GM23248 (cell line): Measurements from ENCODE around the gene CNGB1. TPM values are rescaled to one million over a fixed set of nuclear protein-coding genes. Genes with fewer than 3 reads are reported as not detected.

ENCODE experiments used
- DNase-seq: peaks from one replicate; pipeline ENCODE4 v3.0.0-alpha.2; 2015
- H2AFZ ChIP-seq: fragments of 200-600 bp; sonication (generic); 2 replicates; pipeline ENCODE4 v1.6.1; 2016; ENCODE audit warnings: antibody characterized with exemption
- H3F3A ChIP-seq: fragments of 200-600 bp; sonication (generic); 2 replicates; pipeline ENCODE4 v1.6.1; 2016; ENCODE audit warnings: mild to moderate bottlenecking, antibody characterized with exemption, mixed run types; ENCODE audit not compliant: insufficient read depth
- H3K27ac ChIP-seq: fragments of 200-600 bp; sonication (generic); 2 replicates; pipeline ENCODE4 v1.5.1; 2016; ENCODE audit warnings: mild to moderate bottlenecking
- H3K27me3 ChIP-seq: fragments of 200-600 bp; sonication (generic); replicated peaks from 2 replicates; pipeline ENCODE4 v1.6.1; 2016; ENCODE audit warnings: mild to moderate bottlenecking; ENCODE audit not compliant: insufficient read depth
- H3K36me3 ChIP-seq: fragments of 200-600 bp; sonication (generic); 2 replicates; pipeline ENCODE4 v1.6.1; 2016; ENCODE audit warnings: low read depth, mild to moderate bottlenecking
- H3K4me1 ChIP-seq: fragments of 200-600 bp; sonication (generic); 2 replicates; pipeline ENCODE4 v1.6.1; 2016; ENCODE audit warnings: mild to moderate bottlenecking; ENCODE audit not compliant: insufficient read depth
- H3K4me2 ChIP-seq: fragments of 200-600 bp; sonication (generic); one replicate; pipeline ENCODE4 v1.6.1; 2016; ENCODE audit warnings: mild to moderate bottlenecking; ENCODE audit not compliant: unreplicated experiment
- H3K4me3 ChIP-seq: fragments of 200-600 bp; sonication (generic); 2 replicates; pipeline ENCODE4 v1.5.1; 2016; ENCODE audit warnings: mild to moderate bottlenecking
- H3K79me2 ChIP-seq: fragments of 200-600 bp; sonication (generic); 2 replicates; pipeline ENCODE4 v1.6.1; 2016; ENCODE audit warnings: mild to moderate bottlenecking; ENCODE audit not compliant: insufficient read depth
- H3K9ac ChIP-seq: fragments of 200-600 bp; sonication (generic); 2 replicates; pipeline ENCODE4 v1.6.1; 2016; ENCODE audit warnings: mild to moderate bottlenecking
- H3K9me2 ChIP-seq: fragments of 200-600 bp; sonication (generic); 2 replicates; pipeline ENCODE4 v1.6.1; 2016; ENCODE audit warnings: mixed run types, mild to moderate bottlenecking, moderate library complexity; ENCODE audit not compliant: insufficient read depth
- H3K9me3 ChIP-seq: fragments of 200-600 bp; sonication (generic); one replicate; pipeline ENCODE4 v1.6.1; 2017; ENCODE audit warnings: low read depth
- H4K20me1 ChIP-seq: fragments of 200-600 bp; sonication (generic); 2 replicates; pipeline ENCODE4 v1.6.0; 2016; ENCODE audit not compliant: insufficient read depth
- EZH2 ChIP-seq: fragments of 200-600 bp; sonication (generic); IDR thresholded peaks from 2 replicates; pipeline ENCODE4 v1.6.1; 2018; ENCODE audit warnings: antibody characterized with exemption, mild to moderate bottlenecking; ENCODE audit not compliant: insufficient read depth, poor library complexity, severe bottlenecking
- EZH2phosphoT487 ChIP-seq: fragments of 200-600 bp; sonication (generic); IDR thresholded peaks from 2 replicates; pipeline ENCODE4 v1.6.1; 2018; ENCODE audit warnings: antibody characterized with exemption, moderate library complexity, mild to moderate bottlenecking, low read depth; ENCODE audit not compliant: insufficient read depth
- WGBS, 2 experiments: methylation state at CpG; one replicate each; pipeline ENCODE4 v1.1.6; 2015 to 2017; ENCODE audit warnings: low lambda C conversion rate in 2 of 2, low coverage in 1 of 2; ENCODE audit errors: missing lambda C conversion rate in 2 of 2; 5-methylcytosine and 5-hydroxymethylcytosine counted together
- in situ Hi-C: fragments of 300-500 bp; cut with MboI; formaldehyde crosslinking; loops from 2 replicates; pipeline ENCODE4 v1.15.0; 2020
- polyA plus RNA-seq: library from polyadenylated mRNA; unstranded; fragments of >200 nt; fragmentation: Nextera tagmentation; extraction: Ambion mirVana; gene quantifications from 2 replicates; pipeline ENCODE4 v1.2.1, GENCODE V29; 2016
- total RNA-seq: library from RNA; depleted of rRNA; stranded (reverse); fragments of >200 nt; shearing (Covaris generic); gene quantifications from 2 replicates; pipeline ENCODE4 v1.2.3, GENCODE V29; 2014

CNGB1 gene
- total and polyA plus RNA-seq, 2 experiments from 2014 or later, result not detected

- no peak overlapping the region for H3K4me2 ChIP-seq
- no peaks in the 10 kb centered on the region for H3K4me1 ChIP-seq
- peak overlapping the region; percentile 45; the same call in 1 of the 2 replicates for H3K4me3 ChIP-seq
- in situ Hi-C loops, result no loop called here
- H3K27me3 ChIP-seq, result peaks cover 9% of the 10 kb centered on the region; the same call in 1 of the 2 replicates
- no peaks in the 10 kb centered on the region for H3K9me3 ChIP-seq
- WGBS, 2 experiments, result 33 to 38% methylated on average over 42 to 59 of the region's 62 CpGs
- H3K79me2 ChIP-seq, result no peaks in the 10 kb centered on the region
- H3K36me3 ChIP-seq, result no peaks in the 10 kb centered on the region
- no peak overlapping the region for H3K9ac ChIP-seq
- H3K9me2 ChIP-seq, result no peaks in the 10 kb centered on the region
- H4K20me1 ChIP-seq, result no peaks in the 10 kb centered on the region
- DNase-seq, result no peak
- H3F3A ChIP-seq, result no peaks in the 10 kb centered on the region
- H3K27ac ChIP-seq, result no peak overlapping the region
- no peak overlapping the region for H2AFZ ChIP-seq
- no peak for TF ChIP-seq EZH2phosphoT487
- TF ChIP-seq EZH2, result peak; percentile 76
Measured at GRCh38 chr16:57985204-57986181, 14.6 kb upstream of the CNGB1 start.

- peak overlapping the region; percentile 45 for H3K4me3 ChIP-seq
- H3K27ac ChIP-seq, result no peak overlapping the region
- no peaks in the 10 kb centered on the region for H3K79me2 ChIP-seq
- H3K27me3 ChIP-seq, result peaks cover 9% of the 10 kb centered on the region; the same call in 1 of the 2 replicates
- H3K4me2 ChIP-seq, result peak overlapping the region; percentile 42
- peak overlapping the region; percentile 75 for H2AFZ ChIP-seq
- peak; percentile 59 for DNase-seq
- WGBS, 2 experiments, result 25 to 27% methylated on average over 50 to 64 of the region's 64 CpGs
- H3K9ac ChIP-seq, result no peak overlapping the region
- no peaks in the 10 kb centered on the region for H3K9me3 ChIP-seq
- H3K9me2 ChIP-seq, result no peaks in the 10 kb centered on the region
- H3K36me3 ChIP-seq, result no peaks in the 10 kb centered on the region
- no peaks in the 10 kb centered on the region for H3F3A ChIP-seq
- in situ Hi-C loops, result no loop called here
- no peaks in the 10 kb centered on the region for H3K4me1 ChIP-seq
- no peaks in the 10 kb centered on the region for H4K20me1 ChIP-seq
- TF ChIP-seq EZH2phosphoT487 (no peak), EZH2 (no peak)
Measured at GRCh38 chr16:57984443-57985203, 13.7 kb upstream of the CNGB1 start.

- Histone ChIP-seq H3K27me3 (peaks cover 9% of the 10 kb centered on the region; the same call in 1 of the 2 replicates), H3F3A (no peaks in the 10 kb centered on the region), H4K20me1 (no peaks in the 10 kb centered on the region), H3K4me3 (no peak overlapping the region), H3K79me2 (no peaks in the 10 kb centered on the region), H3K9me3 (no peaks in the 10 kb centered on the region), H3K27ac (no peak overlapping the region), H3K36me3 (no peaks in the 10 kb centered on the region), H2AFZ (no peak overlapping the region), H3K9ac (no peak overlapping the region), H3K9me2 (no peaks in the 10 kb centered on the region), H3K4me2 (no peak overlapping the region), H3K4me1 (no peaks in the 10 kb centered on the region)
- TF ChIP-seq EZH2phosphoT487 (no peak), EZH2 (no peak)
- DNase-seq, result no peak
- 74 to 81% methylated on average over 5 of the region's 5 CpGs for WGBS, 2 experiments
- in situ Hi-C loops, result no loop called here
Measured at GRCh38 chr16:57982385-57982784, 11.5 kb upstream of the CNGB1 start.

- Histone ChIP-seq H3K27me3 (peaks cover 9% of the 10 kb centered on the region; the same call in 1 of the 2 replicates), H3K36me3 (no peaks in the 10 kb centered on the region), H3K9me3 (no peaks in the 10 kb centered on the region), H3K4me1 (no peaks in the 10 kb centered on the region), H3K79me2 (no peaks in the 10 kb centered on the region), H3K9ac (no peak overlapping the region), H3F3A (no peaks in the 10 kb centered on the region), H3K9me2 (no peaks in the 10 kb centered on the region), H2AFZ (no peak overlapping the region), H4K20me1 (no peaks in the 10 kb centered on the region), H3K4me2 (no peak overlapping the region), H3K27ac (no peak overlapping the region), H3K4me3 (no peak overlapping the region)
- in situ Hi-C loops, result no loop called here
- 87 to 92% methylated on average over 7 of the region's 7 CpGs for WGBS, 2 experiments
- TF ChIP-seq EZH2 (no peak), EZH2phosphoT487 (no peak)
- no peak for DNase-seq
Measured at GRCh38 chr16:57981636-57982035, 10.7 kb upstream of the CNGB1 start.
